ENCODE results near the gene GPR83.

GRCh38 chr11:94376841-94377240 is 24.4 kb downstream of the GPR83 start:
- TF ChIP-seq CTCF (IDR thresholded peaks at IDR 0.05 in 4 of 5, conservative IDR thresholded peaks at IDR 0.05 in 1 of 5): no peak
- no peak for TF ChIP-seq POLR2A (IDR thresholded peaks at IDR 0.05)

Measured in gastrocnemius medialis (tissue), 4 donors.